H1 (cell line): ENCODE results near the gene DHH. TPM values are rescaled to one million over a fixed set of nuclear protein-coding genes. Genes with fewer than 3 reads are reported as not detected.

ENCODE experiments used
- CTCF ChIA-PET: fragments of 300-600 bp; sonication (Branson Sonifier 250); formaldehyde crosslinking; loops from one replicate; lab custom pipeline; 2021; ENCODE audit not compliant: partially characterized antibody; lab: Charles Lee
- POLR2A ChIA-PET: fragments of 300-600 bp; sonication (Branson Sonifier 250); formaldehyde crosslinking; loops from one replicate; lab custom pipeline; 2021; ENCODE audit warnings: inconsistent platforms; ENCODE audit not compliant: partially characterized antibody; lab: Charles Lee
- DNase-seq, 2 experiments: peaks; one replicate each; pipeline versions ENCODE4 v3.0.0 to v3.0.0-alpha.2; 2010 to 2022; ENCODE audit warnings: low spot score in 2 of 2, low read depth in 1 of 2, mixed read lengths in 1 of 2
- FAIRE-seq: peaks from 2 replicates; lab custom pipeline; 2011; peaks lifted over from hg19 to GRCh38; lab: Jason Lieb, UNC
- H2AFZ ChIP-seq: 2 replicates; pipeline ENCODE4 v1.8.1; 2012; ENCODE audit warnings: low read length, inconsistent platforms
- H2AK5ac ChIP-seq: 2 replicates; pipeline ENCODE4 v1.6.1; 2013; ENCODE audit warnings: low read depth, low read length
- H2BK120ac ChIP-seq: replicated peaks from 2 replicates; pipeline ENCODE3; 2013; ENCODE audit warnings: low read depth, low read length, inconsistent platforms
- H2BK12ac ChIP-seq: 2 replicates; pipeline ENCODE4 v1.6.1; 2013; ENCODE audit warnings: low read depth, low read length
- H2BK15ac ChIP-seq: 2 replicates; pipeline ENCODE4 v1.6.1; 2013; ENCODE audit warnings: low read length
- H2BK20ac ChIP-seq: 2 replicates; pipeline ENCODE4 v1.6.1; 2013; ENCODE audit warnings: low read length
- H2BK5ac ChIP-seq: 2 replicates; pipeline ENCODE4 v1.6.1; 2013; ENCODE audit warnings: low read depth, low read length
- H3K14ac ChIP-seq: 2 replicates; pipeline ENCODE4 v1.6.1; 2013; ENCODE audit warnings: inconsistent platforms; ENCODE audit not compliant: insufficient read length
- H3K18ac ChIP-seq: 2 replicates; pipeline ENCODE4 v1.6.1; 2013; ENCODE audit warnings: low read length; ENCODE audit errors: extremely low read depth
- H3K23ac ChIP-seq: 2 replicates; pipeline ENCODE4 v1.6.1; 2013; ENCODE audit warnings: inconsistent platforms; ENCODE audit not compliant: insufficient read length
- H3K23me2 ChIP-seq: 2 replicates; pipeline ENCODE4 v1.6.1; 2013; ENCODE audit warnings: low read depth, low read length
- H3K27ac ChIP-seq: 2 replicates; pipeline ENCODE4 v1.6.1; 2011; ENCODE audit warnings: low read depth, low read length, inconsistent platforms
- H3K27me3 ChIP-seq, 4 experiments: replicated peaks in 1 of 4; 1 replicate in 1 of 4; 2 replicates in 3 of 4; pipeline versions ENCODE4 v1.6.1 to v1.8.1; 2011 to 2013; ENCODE audit warnings: low read length in 3 of 4, mild to moderate bottlenecking in 3 of 4, inconsistent platforms in 2 of 4, mixed read lengths in 2 of 4, moderate library complexity in 1 of 4; ENCODE audit not compliant: control insufficient read depth in 3 of 4, insufficient read depth in 3 of 4; ENCODE audit errors: extremely low read depth in 1 of 4
- H3K36me3 ChIP-seq, 4 experiments: 2 replicates each; pipeline versions ENCODE4 v1.6.1 to v1.8.1; 2011 to 2013; ENCODE audit warnings: mild to moderate bottlenecking in 4 of 4, low read length in 3 of 4, moderate library complexity in 2 of 4, control low read depth in 1 of 4, inconsistent platforms in 1 of 4; ENCODE audit not compliant: insufficient read depth in 4 of 4, control insufficient read depth in 2 of 4
- H3K4ac ChIP-seq: replicated peaks from 2 replicates; pipeline ENCODE3; 2013; ENCODE audit warnings: low read length, low read depth, mixed read lengths, inconsistent platforms; ENCODE audit not compliant: insufficient read length
- H3K4me1 ChIP-seq, 4 experiments: replicated peaks in 1 of 4; 1 replicate in 1 of 4; 2 replicates in 3 of 4; pipeline versions ENCODE4 v1.6.1 to v1.8.1; 2011 to 2013; ENCODE audit warnings: low read length in 3 of 4, inconsistent platforms in 2 of 4, mixed read lengths in 1 of 4; ENCODE audit not compliant: insufficient read depth in 4 of 4, control insufficient read depth in 3 of 4
- H3K4me2 ChIP-seq, 2 experiments: 2 replicates each; pipeline versions ENCODE4 v1.6.1 to v1.8.1; 2011 to 2013; ENCODE audit warnings: low read depth in 2 of 2, low read length in 2 of 2, control low read depth in 1 of 2, inconsistent platforms in 1 of 2, mild to moderate bottlenecking in 1 of 2; ENCODE audit not compliant: insufficient read depth in 1 of 2
- H3K4me3 ChIP-seq, 4 experiments: fragments of 200-600, 300-600 bp in 1 of 4; sonication (generic), shearing (Covaris generic), sonication (Bioruptor Twin) in 1 of 4; 2 replicates each; pipeline versions ENCODE4 v1.5.1 to v1.8.1; 2011 to 2016; ENCODE audit warnings: low read length in 4 of 4, low read depth in 3 of 4, control low read depth in 2 of 4, inconsistent platforms in 2 of 4, mild to moderate bottlenecking in 2 of 4, mixed read lengths in 1 of 4, moderate library complexity in 1 of 4; ENCODE audit not compliant: insufficient read depth in 2 of 4; ENCODE audit errors: extremely low read depth in 1 of 4
- H3K56ac ChIP-seq: replicated peaks from 2 replicates; pipeline ENCODE3; 2013; ENCODE audit warnings: low read depth, mild to moderate bottlenecking, mixed read lengths, low read length, inconsistent platforms; ENCODE audit not compliant: insufficient read length
- H3K79me1 ChIP-seq: 2 replicates; pipeline ENCODE4 v1.6.1; 2013; ENCODE audit warnings: low read depth, low read length, control low read depth
- H3K79me2 ChIP-seq, 2 experiments: 2 replicates each; pipeline versions ENCODE4 v1.6.1 to v1.8.1; 2012 to 2013; ENCODE audit warnings: low read length in 2 of 2, mild to moderate bottlenecking in 2 of 2, inconsistent platforms in 1 of 2; ENCODE audit not compliant: insufficient read depth in 2 of 2, control insufficient read depth in 1 of 2
- H3K9ac ChIP-seq, 4 experiments: replicated peaks in 1 of 4; 1 replicate in 1 of 4; 2 replicates in 3 of 4; pipeline versions ENCODE4 v1.6.1 to v1.8.1; 2011 to 2013; ENCODE audit warnings: low read depth in 3 of 4, low read length in 3 of 4, control low read depth in 2 of 4, mild to moderate bottlenecking in 2 of 4, moderate library complexity in 2 of 4, inconsistent platforms in 1 of 4; ENCODE audit errors: extremely low read depth in 1 of 4
- H3K9me3 ChIP-seq, 2 experiments: 2 replicates each; pipeline versions ENCODE4 v1.6.1 to v1.8.1; 2012 to 2013; ENCODE audit warnings: mild to moderate bottlenecking in 2 of 2, moderate library complexity in 2 of 2, control low read depth in 1 of 2, inconsistent platforms in 1 of 2, low read depth in 1 of 2, low read length in 1 of 2, mixed read lengths in 1 of 2; ENCODE audit not compliant: insufficient read depth in 2 of 2
- H4K20me1 ChIP-seq, 2 experiments: replicated peaks in 1 of 2; 2 replicates each; pipeline versions ENCODE3 to v1.8.1; 2011 to 2013; ENCODE audit warnings: inconsistent platforms in 2 of 2, low read length in 2 of 2, mild to moderate bottlenecking in 1 of 2; ENCODE audit not compliant: insufficient read depth in 2 of 2, control insufficient read depth in 1 of 2
- H4K5ac ChIP-seq: 2 replicates; pipeline ENCODE4 v1.6.1; 2013; ENCODE audit warnings: low read length, low read depth, mixed read lengths, inconsistent platforms; ENCODE audit not compliant: insufficient read length
- H4K8ac ChIP-seq: 2 replicates; pipeline ENCODE4 v1.8.0; 2013; ENCODE audit warnings: mild to moderate bottlenecking, moderate library complexity, low read length, inconsistent platforms; ENCODE audit not compliant: insufficient read depth; ENCODE audit errors: extremely low read depth
- H4K91ac ChIP-seq: replicated peaks from 2 replicates; pipeline ENCODE3; 2013; ENCODE audit warnings: low read length, mixed read lengths, inconsistent platforms; ENCODE audit not compliant: insufficient read length
- CEBPB ChIP-seq: IDR thresholded peaks from 2 replicates; pipeline ENCODE4 v1.6.1; 2012; ENCODE audit warnings: low read depth, low read length
- CHD1 ChIP-seq: IDR thresholded peaks from 2 replicates; pipeline ENCODE4 v1.6.1; 2012; ENCODE audit warnings: low read depth, low read length, improper control_type of control experiment
- CTBP2 ChIP-seq: IDR thresholded peaks from 2 replicates; pipeline ENCODE4 v1.7.0; 2011; ENCODE audit warnings: borderline replicate concordance, mild to moderate bottlenecking, moderate library complexity, mixed read lengths, low read length; ENCODE audit not compliant: insufficient read depth, insufficient read length
- E2F6 ChIP-seq: IDR thresholded peaks from 2 replicates; pipeline ENCODE4 v1.6.1; 2012; ENCODE audit warnings: inconsistent platforms
- HDAC6 ChIP-seq: IDR thresholded peaks from one replicate; pipeline ENCODE4 v1.7.1; 2012; ENCODE audit warnings: low read depth, mild to moderate bottlenecking, inconsistent platforms, low read length, moderate library complexity
- POU5F1 ChIP-seq: IDR thresholded peaks from 2 replicates; pipeline ENCODE4 v1.6.1; 2011; ENCODE audit warnings: low read depth, mild to moderate bottlenecking, low read length, moderate library complexity
- RAD21 ChIP-seq, 2 experiments: IDR thresholded peaks in 1 of 2; conservative IDR thresholded peaks in 1 of 2; 2 replicates each; pipeline ENCODE4 v1.6.1; 2011; ENCODE audit warnings: low read depth in 2 of 2, low read length in 2 of 2, improper control_type of control experiment in 1 of 2, inconsistent platforms in 1 of 2, mild to moderate bottlenecking in 1 of 2, moderate library complexity in 1 of 2
- SIRT6 ChIP-seq: IDR thresholded peaks from one replicate; pipeline ENCODE4 v1.7.1; 2012; ENCODE audit warnings: low read length, inconsistent platforms
- SP2 ChIP-seq: IDR thresholded peaks from 2 replicates; pipeline ENCODE4 v1.6.1; 2012; ENCODE audit warnings: mild to moderate bottlenecking, low read length, inconsistent platforms
- SRF ChIP-seq: IDR thresholded peaks from 2 replicates; pipeline ENCODE4 v1.6.1; 2011; ENCODE audit warnings: mild to moderate bottlenecking, low read depth, low read length, moderate library complexity
- TCF12 ChIP-seq: IDR thresholded peaks from 2 replicates; pipeline ENCODE4 v1.6.1; 2011; ENCODE audit warnings: low read depth, mild to moderate bottlenecking, low read length
- TEAD4 ChIP-seq: IDR thresholded peaks from 2 replicates; pipeline ENCODE4 v1.6.1; 2012; ENCODE audit warnings: low read depth, low read length, inconsistent platforms, mixed read lengths
- YY1 ChIP-seq: IDR thresholded peaks from 2 replicates; pipeline ENCODE4 v1.6.1; 2011; ENCODE audit warnings: low read depth, mild to moderate bottlenecking, low read length
- WGBS, 2 experiments: shearing (Covaris generic) in 1 of 2; methylation state at CpG; one replicate each; pipeline versions ENCODE4 v1.1.6 to v1.1.7; 2013 to 2015; ENCODE audit warnings: low lambda C conversion rate in 2 of 2, mixed read lengths in 2 of 2, inconsistent platforms in 1 of 2, low coverage in 1 of 2, missing lambda C conversion rate in 1 of 2; ENCODE audit not compliant: insufficient replicate concordance in 2 of 2, insufficient coverage in 1 of 2, insufficient read length in 1 of 2; ENCODE audit errors: extremely low coverage in 1 of 2, missing lambda C conversion rate in 1 of 2; 5-methylcytosine and 5-hydroxymethylcytosine counted together
- polyA plus RNA-seq, 7 experiments: library from polyadenylated mRNA; depleted of rRNA in 3 of 7; stranded (reverse) in 5 of 7; unstranded in 2 of 7; fragments of >200 nt in 5 of 7; fragments of 200-250 nt in 2 of 7; gene quantifications; 1 replicate in 5 of 7; 2 replicates in 1 of 7; 4 replicates in 1 of 7; pipeline versions ENCODE4 v1.2.1 to v1.2.3, GENCODE V29; 2011 to 2013; ENCODE audit warnings: missing spikeins in 2 of 7, mixed read lengths in 2 of 7
- total RNA-seq: library from RNA; stranded (reverse); fragmentation: NEBNext Ultra II Directional; extraction: Animal tissue kit (Norgen Biotek cat#: 25700); gene quantifications from 2 replicates; pipeline ENCODE4 v1.2.1, GENCODE V29; 2021

Gene DHH
- total and polyA plus RNA-seq, 2 of the 8 experiments (the other 6 are each of a cell fraction or from before 2014, with no cell fraction given), result 0.03 to 0.11 TPM

GRCh38 chr12:49098035-49098451 lies 3.4 kb upstream of the DHH start:
- DNase-seq (peak in 1 of 2 experiments; percentile 88), FAIRE-seq (peak; percentile 95)
- no peak overlapping the region for H4K8ac ChIP-seq
- no peak overlapping the region for H3K14ac ChIP-seq
- H2BK120ac ChIP-seq, result no peak overlapping the region
- H2BK12ac ChIP-seq, result no peak overlapping the region
- 59% methylated on average over 4 of the region's 4 CpGs; no CpG with 5 or more reads in 1 of the 2 experiments for WGBS, 2 experiments
- H3K27me3 ChIP-seq, result peaks cover 13 to 24% (median 23%) of the 10 kb centered on the region in 4 experiments
- H3K9me3 ChIP-seq, result no peaks in the 10 kb centered on the region
- no peak overlapping the region for H2BK20ac ChIP-seq
- no peak overlapping the region; a peak in 1 of 7 replicates for H3K9ac ChIP-seq
- no peak overlapping the region for H4K5ac ChIP-seq
- no peak overlapping the region for H2BK5ac ChIP-seq
- ChIA-PET POLR2A (interaction anchor here (0.9 to 4.4 kb wide), 6 partner anchors 9 to 80 kb away, joined by 3 to 27 read pairs (median 4); partner anchors contain the start of genes KMT2D and TUBA1B), CTCF (interaction anchor here (0.6 to 16.2 kb wide), 21 partner anchors 11 to 478 kb away, joined by 3 to 235 read pairs (median 5); partner anchors contain the start of genes LMBR1L, RHEBL1 and TUBA1B)
- H3K36me3 ChIP-seq, result peaks cover 10 to 29% (median 20%) of the 10 kb centered on the region in 4 experiments; a peak in 6 of 8 replicates
- no peak overlapping the region for H3K4ac ChIP-seq
- peaks cover 6% of the 10 kb centered on the region for H3K23me2 ChIP-seq
- H2BK15ac ChIP-seq, result no peak overlapping the region
- H2AK5ac ChIP-seq, result no peak overlapping the region
- no peak overlapping the region for H2AFZ ChIP-seq
- no peak overlapping the region for H3K4me3 ChIP-seq
- no peak overlapping the region for H3K56ac ChIP-seq
- no peak overlapping the region for H4K91ac ChIP-seq
- no peaks in the 10 kb centered on the region for H3K79me1 ChIP-seq
- H3K18ac ChIP-seq, result no peak overlapping the region
- H3K23ac ChIP-seq, result no peak overlapping the region
- H3K27ac ChIP-seq, result no peak overlapping the region
- H3K4me2 ChIP-seq, result no peak overlapping the region
- H4K20me1 ChIP-seq, result peaks cover 0 to 2% of the 10 kb centered on the region in 2 experiments
- H3K79me2 ChIP-seq, result no peaks in the 10 kb centered on the region
- peaks cover 0 to 11% (median 8%) of the 10 kb centered on the region in 4 experiments; a peak in 4 of 7 replicates for H3K4me1 ChIP-seq
- no peak for TF ChIP-seq E2F6
- TF ChIP-seq HDAC6, result no peak
- TF ChIP-seq POU5F1, result no peak
- TF ChIP-seq SRF, result no peak
- TF ChIP-seq CEBPB, result 0 out of 2 replicates have a peak, but pooled peaks have one; percentile 13
- 0 out of 2 replicates have a peak, but pooled peaks have one; percentile 51 for TF ChIP-seq TEAD4
- TF ChIP-seq RAD21 (IDR thresholded peaks at IDR 0.05 in 1 of 2, conservative IDR thresholded peaks at IDR 0.05 in 1 of 2; ENCODE audit: low read depth in 2 of 2, low read length in 2 of 2), result peak; percentile 70 to 79
- no peak for TF ChIP-seq CTBP2
- no peak for TF ChIP-seq CHD1
- TF ChIP-seq SIRT6, result no peak
- no peak for TF ChIP-seq SP2
- TF ChIP-seq YY1, result no peak
- TF ChIP-seq TCF12, result no peak
